Endothelial cell of umbilical vein (primary cell): Measurements from ENCODE around the gene NKAIN4. TPM values are rescaled to one million over a fixed set of nuclear protein-coding genes. Genes with fewer than 3 reads are reported as not detected.

ENCODE experiments used
- BruUV-seq: library from RNA; stranded (reverse); fragments of 400-500 nt; replicated peaks from 2 replicates; lab custom pipeline; 2021; lab: Mats Ljungman, UMichigan
- CTCF ChIA-PET: fragments of 300-600, 350-600 bp; sonication (Branson Sonifier 250); formaldehyde crosslinking; loops from one replicate; lab custom pipeline; 2021; ENCODE audit warnings: antibody characterized with exemption, inconsistent platforms; lab: Charles Lee
- POLR2A ChIA-PET: fragments of 300-600, 350-600 bp; sonication (Branson Sonifier 250); formaldehyde crosslinking; loops from one replicate; lab custom pipeline; 2021; ENCODE audit warnings: antibody characterized with exemption, inconsistent platforms; lab: Charles Lee
- DNase-seq: peaks from one replicate; pipeline ENCODE4 v3.0.0-alpha.2; 2011; ENCODE audit warnings: low read depth, low spot score
- FAIRE-seq: peaks from 2 replicates; lab custom pipeline; 2011; peaks lifted over from hg19 to GRCh38; lab: Jason Lieb, UNC
- H2AFZ ChIP-seq: 2 replicates; pipeline ENCODE4 v1.6.0; 2012; ENCODE audit warnings: low read depth, low read length, control low read depth, inconsistent platforms
- H3K27ac ChIP-seq: 2 replicates; pipeline ENCODE4 v1.5.1; 2011; ENCODE audit warnings: low read depth, mild to moderate bottlenecking, control low read depth, low read length, moderate library complexity; ENCODE audit not compliant: insufficient read depth
- H3K27me3 ChIP-seq, 2 experiments: 2 replicates each; pipeline versions ENCODE4 v1.6.0 to v1.6.1; 2011; ENCODE audit warnings: low read length in 2 of 2, mixed read lengths in 1 of 2; ENCODE audit not compliant: control insufficient read depth in 2 of 2, insufficient read depth in 2 of 2
- H3K36me3 ChIP-seq, 2 experiments: 2 replicates in 1 of 2; 3 replicates in 1 of 2; pipeline ENCODE4 v1.5.1; 2011; ENCODE audit warnings: low read length in 2 of 2, mild to moderate bottlenecking in 1 of 2, moderate library complexity in 1 of 2; ENCODE audit not compliant: control insufficient read depth in 2 of 2, insufficient read depth in 2 of 2; ENCODE audit errors: extremely low read depth in 1 of 2
- H3K4me1 ChIP-seq: 3 replicates; pipeline ENCODE4 v1.5.1; 2011; ENCODE audit warnings: mild to moderate bottlenecking, low read length; ENCODE audit not compliant: control insufficient read depth, insufficient read depth; ENCODE audit errors: extremely low read depth
- H3K4me2 ChIP-seq: 2 replicates; pipeline ENCODE4 v1.6.1; 2011; ENCODE audit warnings: low read length, control low read depth, mixed read lengths; ENCODE audit not compliant: insufficient read depth
- H3K4me3 ChIP-seq, 3 experiments: fragments of 200-600 bp in 1 of 3; sonication (generic), shearing (Covaris generic) in 1 of 3; replicated peaks in 1 of 3; 2 replicates each; pipeline ENCODE4 v1.5.1; 2011 to 2016; ENCODE audit warnings: control low read depth in 3 of 3, low read length in 3 of 3, mild to moderate bottlenecking in 2 of 3, inconsistent platforms in 1 of 3, low read depth in 1 of 3, moderate library complexity in 1 of 3; ENCODE audit not compliant: insufficient read depth in 1 of 3
- H3K79me2 ChIP-seq: 2 replicates; pipeline ENCODE4 v1.6.0; 2012; ENCODE audit warnings: low read length, inconsistent platforms; ENCODE audit not compliant: control insufficient read depth, insufficient read depth
- H3K9ac ChIP-seq: replicated peaks from 2 replicates; pipeline ENCODE3; 2011; ENCODE audit warnings: low read length, control low read depth; ENCODE audit not compliant: insufficient read depth; ENCODE audit errors: extremely low read depth
- H3K9me1 ChIP-seq: replicated peaks from 3 replicates; pipeline ENCODE4 v1.6.0; 2011; ENCODE audit warnings: mild to moderate bottlenecking, low read length; ENCODE audit not compliant: control insufficient read depth, insufficient read depth; ENCODE audit errors: extremely low read depth
- H3K9me3 ChIP-seq: replicated peaks from 2 replicates; pipeline ENCODE4 v1.5.1; 2012; ENCODE audit warnings: low read length, inconsistent platforms; ENCODE audit not compliant: control insufficient read depth, insufficient read depth
- H4K20me1 ChIP-seq: replicated peaks from 2 replicates; pipeline ENCODE3; 2011; ENCODE audit warnings: mild to moderate bottlenecking, low read length; ENCODE audit not compliant: control insufficient read depth, insufficient read depth; ENCODE audit errors: extremely low read depth
- EZH2 ChIP-seq: IDR thresholded peaks from 2 replicates; pipeline ENCODE4 v1.6.1; 2012; ENCODE audit warnings: borderline replicate concordance, low read depth, mild to moderate bottlenecking, moderate library complexity, low read length, inconsistent platforms; ENCODE audit not compliant: severe bottlenecking
- FOS ChIP-seq: IDR thresholded peaks from 2 replicates; pipeline ENCODE4 v1.6.1; 2011; ENCODE audit warnings: mild to moderate bottlenecking, low read length, moderate library complexity, borderline replicate concordance; ENCODE audit not compliant: insufficient read depth
- GATA2 ChIP-seq: IDR thresholded peaks from 2 replicates; pipeline ENCODE4 v1.7.0; 2011; ENCODE audit warnings: low read depth, mild to moderate bottlenecking, moderate library complexity, mixed read lengths, low read length; ENCODE audit not compliant: insufficient read length, insufficient read depth
- JUN ChIP-seq: IDR thresholded peaks from 2 replicates; pipeline ENCODE4 v1.6.1; 2011; ENCODE audit warnings: borderline replicate concordance, low read depth; ENCODE audit not compliant: insufficient read length, insufficient read depth
- MYC ChIP-seq: IDR thresholded peaks from one replicate; pipeline ENCODE4 v1.6.1; 2011; ENCODE audit warnings: mild to moderate bottlenecking, low read depth, low read length
- POLR2A ChIP-seq: IDR thresholded peaks from 2 replicates; pipeline ENCODE4 v1.6.1; 2012; ENCODE audit warnings: low read depth, mild to moderate bottlenecking, control low read depth, low read length
- POLR2AphosphoS5 ChIP-seq: IDR thresholded peaks from 2 replicates; pipeline ENCODE4 v1.6.1; 2012; ENCODE audit warnings: low read depth, mild to moderate bottlenecking, control low read depth, low read length, moderate library complexity; ENCODE audit not compliant: insufficient read depth
- dilution Hi-C: fragments of 300-500 bp; cut with MboI; formaldehyde crosslinking; loops from one replicate; pipeline ENCODE4 v1.15.0; 2019; ENCODE audit warnings: low sequenced_read_pairs; ENCODE audit not compliant: extremely low pct_ligation_motif_present
- intact Hi-C: fragments of 100-400 bp; cut with micrococcal nuclease; formaldehyde crosslinking; loops from one replicate; pipeline ENCODE4 v1.10.0; 2022
- polyA plus RNA-seq, 4 experiments: library from polyadenylated mRNA; depleted of rRNA in 3 of 4; stranded (reverse) in 3 of 4; unstranded in 1 of 4; fragments of >200 nt; gene quantifications; 2 replicates each; pipeline versions ENCODE4 v1.2.1 to v1.2.3, GENCODE V29; 2011 to 2012; ENCODE audit warnings: missing spikeins in 1 of 4
- total RNA-seq: library from RNA; stranded (reverse); gene quantifications from 2 replicates; pipeline ENCODE4 v1.2.3, GENCODE V29; 2021
- TF ChIP-seq, protein P1 (sequence below), 2 donors: IDR thresholded peaks; 1 replicate in 1 of 2; 2 replicates in 1 of 2; pipeline ENCODE4 v1.5.1; 2011; ENCODE audit warnings: low read length in 2 of 2, mild to moderate bottlenecking in 2 of 2, moderate library complexity in 2 of 2, control low read depth in 1 of 2, inconsistent platforms in 1 of 2, low read depth in 1 of 2; ENCODE audit not compliant: insufficient read depth in 1 of 2; ENCODE audit errors: extremely low read depth in 1 of 2
- TF ChIP-seq, protein P2 (sequence below): IDR thresholded peaks from 2 replicates; pipeline ENCODE4 v1.6.1; 2011; ENCODE audit not compliant: insufficient read depth, insufficient read length

The NKAIN4 gene
- total and polyA plus RNA-seq, 2 donors (not counting 3 experiments of a cell fraction or from before 2014, with no cell fraction given) = 0.04 TPM; not detected in 1

DNA sequence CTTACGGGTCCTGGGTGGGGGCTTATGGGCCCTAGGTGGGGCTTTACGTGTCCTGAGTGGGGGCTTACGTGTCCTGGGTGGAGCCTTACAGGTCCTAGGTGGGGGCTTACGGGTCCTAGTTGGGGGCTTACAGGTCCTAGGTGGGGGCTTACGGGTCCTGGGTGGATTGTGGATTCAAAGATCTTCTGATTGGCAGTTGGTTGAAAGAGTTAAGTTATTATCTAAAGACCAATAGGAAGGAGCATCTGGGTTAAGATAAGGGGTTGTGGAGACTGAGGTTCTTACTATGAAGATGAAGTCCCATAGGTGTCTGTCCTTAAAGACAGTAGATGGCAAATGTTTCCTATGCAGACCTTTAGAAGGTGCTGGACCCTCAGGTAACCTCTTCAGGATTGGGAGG lies 27.0 kb downstream of the NKAIN4 start:
- dilution Hi-C loops = no loop called here
- FAIRE-seq = no peak

More for the DNA sequence above, 27.0 kb downstream of the NKAIN4 start:
- no TSS peak for BruUV-seq
- no peak overlapping the region for H3K4me2 ChIP-seq
- TF ChIP-seq EZH2 = no peak
- no peak for TF ChIP-seq MYC
- TF ChIP-seq POLR2AphosphoS5 = no peak
- TF ChIP-seq, protein P1, sequence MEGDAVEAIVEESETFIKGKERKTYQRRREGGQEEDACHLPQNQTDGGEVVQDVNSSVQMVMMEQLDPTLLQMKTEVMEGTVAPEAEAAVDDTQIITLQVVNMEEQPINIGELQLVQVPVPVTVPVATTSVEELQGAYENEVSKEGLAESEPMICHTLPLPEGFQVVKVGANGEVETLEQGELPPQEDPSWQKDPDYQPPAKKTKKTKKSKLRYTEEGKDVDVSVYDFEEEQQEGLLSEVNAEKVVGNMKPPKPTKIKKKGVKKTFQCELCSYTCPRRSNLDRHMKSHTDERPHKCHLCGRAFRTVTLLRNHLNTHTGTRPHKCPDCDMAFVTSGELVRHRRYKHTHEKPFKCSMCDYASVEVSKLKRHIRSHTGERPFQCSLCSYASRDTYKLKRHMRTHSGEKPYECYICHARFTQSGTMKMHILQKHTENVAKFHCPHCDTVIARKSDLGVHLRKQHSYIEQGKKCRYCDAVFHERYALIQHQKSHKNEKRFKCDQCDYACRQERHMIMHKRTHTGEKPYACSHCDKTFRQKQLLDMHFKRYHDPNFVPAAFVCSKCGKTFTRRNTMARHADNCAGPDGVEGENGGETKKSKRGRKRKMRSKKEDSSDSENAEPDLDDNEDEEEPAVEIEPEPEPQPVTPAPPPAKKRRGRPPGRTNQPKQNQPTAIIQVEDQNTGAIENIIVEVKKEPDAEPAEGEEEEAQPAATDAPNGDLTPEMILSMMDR (IDR thresholded peaks at IDR 0.05; ENCODE audit: extremely low read depth in 1 of 2, insufficient read depth in 1 of 2, low read depth in 1 of 2, low read length in 2 of 2) = no peak
- no peak for TF ChIP-seq GATA2
- TF ChIP-seq, protein P2, sequence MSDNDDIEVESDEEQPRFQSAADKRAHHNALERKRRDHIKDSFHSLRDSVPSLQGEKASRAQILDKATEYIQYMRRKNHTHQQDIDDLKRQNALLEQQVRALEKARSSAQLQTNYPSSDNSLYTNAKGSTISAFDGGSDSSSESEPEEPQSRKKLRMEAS = no peak
- no peak for TF ChIP-seq JUN
- no peak for TF ChIP-seq FOS
- no peak for TF ChIP-seq POLR2A
- no peak overlapping the region for H3K27ac ChIP-seq
- H3K36me3 ChIP-seq = no peaks in the 10 kb centered on the region
- H3K9ac ChIP-seq = no peak overlapping the region
- peaks cover 0 to 10% of the 10 kb centered on the region in 2 experiments for H3K27me3 ChIP-seq
- no peak for DNase-seq
- no peaks in the 10 kb centered on the region for H4K20me1 ChIP-seq
- ChIA-PET POLR2A (no interaction called here), CTCF (no interaction called here)
- no peaks in the 10 kb centered on the region for H3K79me2 ChIP-seq
- H3K4me3 ChIP-seq = no peak overlapping the region
- H3K4me1 ChIP-seq = no peaks in the 10 kb centered on the region
- H3K9me3 ChIP-seq = no peaks in the 10 kb centered on the region
- no peak overlapping the region for H2AFZ ChIP-seq
- no peaks in the 10 kb centered on the region for H3K9me1 ChIP-seq
- intact Hi-C loops = no loop called here
